ENCODE results near the gene NPC1L1.

DNA sequence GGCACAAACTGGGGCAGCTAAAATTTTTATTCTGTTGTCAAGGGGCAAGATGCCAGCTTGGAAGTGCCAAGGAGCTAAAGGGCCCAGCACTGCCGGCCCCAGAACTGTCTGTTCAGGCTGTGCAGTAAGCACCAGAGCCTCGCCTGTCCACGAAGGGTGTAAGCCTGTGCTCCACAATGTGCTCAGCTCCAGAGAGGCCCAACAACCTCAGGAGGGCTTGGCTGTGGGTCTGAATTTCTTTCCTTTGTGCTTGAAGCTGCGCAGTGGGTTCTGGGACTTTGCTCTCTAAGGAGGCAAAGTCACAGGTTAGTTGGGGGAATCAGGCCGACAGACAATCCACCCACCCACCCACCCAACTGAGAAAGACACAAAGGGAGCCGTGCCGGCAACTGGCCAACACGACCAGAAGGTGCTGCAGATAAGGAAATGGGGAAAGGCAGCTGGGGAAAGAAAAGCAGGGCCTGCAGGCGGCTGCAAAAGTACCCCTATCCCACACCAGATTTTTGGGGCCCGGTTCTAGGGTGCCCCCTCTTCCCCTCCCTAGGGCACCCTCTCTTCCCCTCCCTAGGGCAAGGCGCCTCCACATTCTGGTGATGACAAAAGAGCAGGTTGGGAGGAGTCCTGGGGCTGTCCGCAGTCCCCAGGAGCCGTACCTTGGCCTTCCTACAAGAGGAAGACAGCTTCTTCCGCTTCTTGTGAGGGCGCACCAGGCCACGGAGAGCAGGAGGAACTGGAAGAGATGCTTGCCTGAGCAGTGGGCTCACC is 24.8 kb upstream of the NPC1L1 start:
- TF ChIP-seq ZNF274 (IDR thresholded peaks at IDR 0.05; ENCODE audit: low read depth, low read length) (no peak), YY1 (IDR thresholded peaks at IDR 0.05; ENCODE audit: insufficient read depth, insufficient read length) (no peak)
